GDM1 (cell line): ENCODE measurements around the gene LIG4.
A peak's percentile ranks its signal among the peaks of the same experiment; 100 is the strongest.
"Not testable (repeated sequence)": the region's sequence is repeated elsewhere in the genome, so short reads cannot be mapped to it uniquely, and the experiment has no call there.

Experiments used
- DNase-seq: peaks from one replicate; lab custom pipeline; 2025; lab: John Stamatoyannopoulos, UW

Gene LIG4

GRCh38 chr13:108215436-108215835 lies at the start of gene LIG4:
Gene LIG4 (minus strand): TSS chr13:108215536. CDS start chr13:108211268, 4,268 bp downstream.
- DNase-seq, result peak; percentile 93

- no peak for DNase-seq
Observed at GRCh38 chr13:108263621-108264355, 48.5 kb upstream of the LIG4 start.

GRCh38 chr13:108257248-108257647 lies 41.9 kb upstream of the LIG4 start:
- no peak for DNase-seq

GRCh38 chr13:108249150-108249549 lies 33.8 kb upstream of the LIG4 start:
- no peak for DNase-seq

- no peak for DNase-seq
Observed at GRCh38 chr13:108230377-108230776, 15.0 kb upstream of the LIG4 start.

GRCh38 chr13:108227651-108228272 lies 12.4 kb upstream of the LIG4 start:
- DNase-seq, result no peak

GRCh38 chr13:108226184-108226583 lies 10.8 kb upstream of the LIG4 start:
- no peak for DNase-seq

- no peak for DNase-seq
Observed at GRCh38 chr13:108225440-108225839, 10.1 kb upstream of the LIG4 start.

- no peak for DNase-seq
Observed at GRCh38 chr13:108223687-108224503, 8.6 kb upstream of the LIG4 start.

GRCh38 chr13:108220041-108220440 lies 4.7 kb upstream of the LIG4 start:
- DNase-seq, result no peak

GRCh38 chr13:108218044-108218974 lies 3.0 kb upstream of the LIG4 start, which contains the start of gene ABHD13:
Gene ABHD13 (plus strand): TSS chr13:108218392. CDS start chr13:108229219, 10,827 bp downstream.
- DNase-seq, result peak; percentile 93

GRCh38 chr13:108217307-108218043 lies 2.1 kb upstream of the LIG4 start:
- not testable (repeated sequence) for DNase-seq

GRCh38 chr13:108214441-108215271 lies 680 bp downstream of the LIG4 start:
- no peak for DNase-seq

GRCh38 chr13:108213946-108214345 lies 1.4 kb downstream of the LIG4 start:
- no peak for DNase-seq

- DNase-seq, result no peak
Observed at GRCh38 chr13:108212886-108213285, 2.5 kb downstream of the LIG4 start.

GRCh38 chr13:108210551-108210950 lies 4.8 kb downstream of the LIG4 start:
- DNase-seq, result no peak

GRCh38 chr13:108200781-108201398 lies 14.4 kb downstream of the LIG4 start:
- DNase-seq, result no peak

GRCh38 chr13:108195861-108196260 lies 19.5 kb downstream of the LIG4 start:
- no peak for DNase-seq

GRCh38 chr13:108195146-108195545 lies 20.2 kb downstream of the LIG4 start:
- no peak for DNase-seq
